Measurements from ENCODE around the gene IPMK.

The IPMK gene

DNA sequence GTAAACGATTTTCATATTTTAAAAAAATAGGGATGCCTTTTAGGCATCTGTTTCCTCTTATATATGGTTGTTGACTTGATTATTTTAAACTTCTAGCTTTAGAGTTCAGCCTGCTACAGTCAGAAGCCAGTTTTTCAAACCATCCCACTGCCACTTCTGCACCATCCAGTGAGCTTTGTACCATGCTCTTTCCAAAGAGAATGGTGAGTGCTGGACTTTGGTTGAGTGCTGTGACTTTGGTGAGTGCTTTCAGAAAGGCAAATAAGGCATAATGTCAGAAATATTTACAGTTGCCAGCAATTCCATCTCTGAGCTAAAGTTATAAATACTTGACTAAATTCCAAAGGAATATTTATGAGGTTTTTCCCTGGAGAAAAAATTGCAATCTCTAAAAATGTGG is 117.4 kb downstream of the IPMK start:
- DNase-seq: no peak

DNA sequence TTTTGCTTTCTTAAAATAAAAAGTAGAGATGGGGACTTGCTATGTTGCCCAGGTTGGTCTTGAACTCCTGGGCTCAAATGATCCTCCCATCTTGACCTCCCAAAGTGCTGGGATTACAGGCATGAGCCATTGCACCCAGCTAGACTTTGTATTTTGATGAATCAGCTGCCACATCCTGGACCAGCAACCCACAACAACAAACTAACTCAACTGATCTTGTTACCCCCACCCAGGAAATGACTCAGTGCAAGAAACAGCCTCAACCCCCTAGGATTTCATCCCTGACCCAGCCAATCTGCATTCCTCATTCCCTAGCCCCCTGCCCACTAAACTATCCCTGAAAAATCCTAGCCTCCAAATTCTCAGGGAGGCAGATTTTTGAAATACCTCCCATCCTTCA is 123.8 kb downstream of the IPMK start:
- peak; percentile 6 for DNase-seq
